Ovary (tissue), 9 donors: ENCODE results near the gene CEP78. TPM values are rescaled to one million over a fixed set of nuclear protein-coding genes. Genes with fewer than 3 reads are reported as not detected.
"Not testable (repeated sequence)": the region's sequence is repeated elsewhere in the genome, so short reads cannot be mapped to it uniquely, and the experiment has no call there.

ENCODE experiments used
- DNase-seq, 5 donors: peaks; one replicate each; pipeline ENCODE4 v3.0.0-alpha.2; 2019 to 2020
- H3K27ac ChIP-seq, 2 donors: fragments of 200-600 bp; one replicate each; pipeline versions ENCODE4 v1.5.1 to v1.8.0; 2019 to 2022
- H3K27me3 ChIP-seq: fragments of 200-600 bp; one replicate; pipeline ENCODE4 v1.8.0; 2022
- H3K36me3 ChIP-seq: fragments of 200-600 bp; sonication (generic); one replicate; pipeline ENCODE4 v1.5.1; 2019
- H3K4me1 ChIP-seq: one replicate; pipeline ENCODE4 v1.8.1; 2013; ENCODE audit warnings: mild to moderate bottlenecking, moderate library complexity; ENCODE audit not compliant: insufficient read depth
- H3K4me3 ChIP-seq: fragments of 200-600 bp; sonication (generic); one replicate; pipeline ENCODE4 v1.5.1; 2017
- H3K9me3 ChIP-seq, 2 donors: fragments of 200-600 bp in 1 of 2; sonication (generic) in 1 of 2; one replicate each; pipeline versions ENCODE4 v1.5.1 to v1.8.1; 2013 to 2019; ENCODE audit warnings: mild to moderate bottlenecking in 1 of 2, moderate library complexity in 1 of 2
- CTCF ChIP-seq, 3 donors: fragments of 450-650 bp in 2 of 3; fragments of 200-600 bp in 1 of 3; IDR thresholded peaks; one replicate each; pipeline versions ENCODE4 v1.5.1 to v1.8.0; 2016 to 2022; ENCODE audit warnings: antibody characterized with exemption in 3 of 3, mild to moderate bottlenecking in 1 of 3
- EP300 ChIP-seq: sonication (generic); formaldehyde crosslinking; IDR thresholded peaks from one replicate; pipeline ENCODE4 v1.6.1; 2017; ENCODE audit warnings: antibody characterized with exemption
- POLR2A ChIP-seq: fragments of 450-650 bp; IDR thresholded peaks from one replicate; pipeline ENCODE4 v1.6.1; 2017; ENCODE audit warnings: antibody characterized with exemption, mild to moderate bottlenecking, moderate library complexity
- WGBS, 3 donors: extraction: QIAGEN DNeasy Blood & Tissue Kit in 1 of 3; methylation state at CpG; one replicate each; pipeline versions ENCODE4 v1.1.5 to v1.1.7; 2013 to 2017; 5-methylcytosine and 5-hydroxymethylcytosine counted together
- intact Hi-C, 4 donors: fragments of 100-400 bp; cut with DNase I; formaldehyde crosslinking; loops; one replicate each; pipeline versions ENCODE4 v1.11.0 to v1.15.1; 2022 to 2023
- polyA plus RNA-seq, 2 donors: library from polyadenylated mRNA; stranded (reverse); fragments of 200-250 nt in 1 of 2; fragments of 350-450 nt in 1 of 2; fragmentation: Illumina TruSeq in 1 of 2; extraction: RNeasy Lipid Tissue Mini Kit (QIAGEN cat#74804) in 1 of 2; gene quantifications; one replicate each; pipeline ENCODE4 v1.2.3, GENCODE V29; 2013 to 2014
- total RNA-seq, 7 donors: library from RNA; depleted of rRNA in 2 of 7; stranded (reverse); fragments of >200 nt in 2 of 7; fragmentation: NEBNext Ultra II Directional in 3 of 7; extraction: Animal tissue kit (Norgen Biotek cat#: 25700) in 3 of 7; gene quantifications; one replicate each; pipeline versions ENCODE4 v1.1.0 to v1.2.4, GENCODE V29; 2016 to 2023
- donor health status: DM: no; HTN: no; CAD: no; lungs with moderate emphysema.
- donor health status: DM: no; HTN: no; CAD: no.
- donor health status: Bipolar disorder and iron deficiency.
- donor health status: DM: yes; HTN: yes; CAD: no.
- donor health status: DM: no; HTN: no; CAD: no.
- donor health status: DM: yes; HTN: yes; CAD: no.

The CEP78 gene
- total and polyA plus RNA-seq, 9 donors = 6.1 to 25.6 (median 14.4) TPM

DNA sequence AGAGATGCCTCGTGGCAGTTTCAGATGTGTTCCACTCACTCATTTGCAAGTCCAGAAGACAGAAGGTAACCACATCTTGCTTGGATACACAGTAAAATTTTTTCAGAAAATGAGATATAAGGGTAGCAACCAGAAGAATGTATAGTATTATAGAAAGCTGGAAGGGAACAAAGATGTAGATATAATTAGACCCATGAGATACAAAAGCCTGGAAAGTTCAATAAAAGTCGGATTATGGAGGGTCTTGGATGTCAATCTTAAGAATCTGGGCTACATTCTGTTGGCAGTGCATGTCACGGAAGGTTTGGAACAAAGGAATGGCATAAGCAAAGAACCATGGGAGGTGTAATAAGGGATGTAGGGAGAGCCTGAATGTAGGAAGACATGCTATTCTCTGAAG is 5.1 kb upstream of the CEP78 start:
- 79 to 86% (median 83%) methylated on average over 3 of the region's 3 CpGs for WGBS, 3 donors
- no peaks in the 10 kb centered on the region for H3K36me3 ChIP-seq
- TF ChIP-seq POLR2A (no peak), CTCF (IDR thresholded peaks at IDR 0.05) (no peak), EP300 (no peak)
- no peak for DNase-seq
- no peak overlapping the region for H3K4me3 ChIP-seq
- H3K9me3 ChIP-seq = no peaks in the 10 kb centered on the region
- peaks cover 2% of the 10 kb centered on the region for H3K4me1 ChIP-seq
- intact Hi-C loops = no loop called here
- H3K27ac ChIP-seq = no peak overlapping the region
- H3K27me3 ChIP-seq = no peaks in the 10 kb centered on the region

GRCh38 chr9:78232471-78232870 is 3.4 kb upstream of the CEP78 start:
- H3K27ac ChIP-seq, H3K9me3 ChIP-seq, H3K4me3 ChIP-seq, H3K4me1 ChIP-seq, H3K27me3 ChIP-seq, DNase-seq, intact Hi-C loops, H3K36me3 ChIP-seq: not testable (repeated sequence)
- WGBS, 3 donors = 93 to 97% (median 93%) methylated on average over 5 of the region's 5 CpGs

- H3K4me1 ChIP-seq = peaks cover 5% of the 10 kb centered on the region
- TF ChIP-seq POLR2A (no peak), CTCF (IDR thresholded peaks at IDR 0.05) (no peak), EP300 (no peak)
- no peak for DNase-seq
- H3K27me3 ChIP-seq = no peaks in the 10 kb centered on the region
- H3K27ac ChIP-seq = no peak overlapping the region
- H3K36me3 ChIP-seq = no peaks in the 10 kb centered on the region
- no peaks in the 10 kb centered on the region for H3K9me3 ChIP-seq
- intact Hi-C loops = no loop called here
- peak overlapping the region; percentile 84 for H3K4me3 ChIP-seq
- WGBS, 3 donors = 7 to 19% (median 9%) methylated on average over 7 of the region's 7 CpGs
These were observed 1.1 kb upstream of the CEP78 start for GRCh38 chr9:78234810-78235209.

DNA sequence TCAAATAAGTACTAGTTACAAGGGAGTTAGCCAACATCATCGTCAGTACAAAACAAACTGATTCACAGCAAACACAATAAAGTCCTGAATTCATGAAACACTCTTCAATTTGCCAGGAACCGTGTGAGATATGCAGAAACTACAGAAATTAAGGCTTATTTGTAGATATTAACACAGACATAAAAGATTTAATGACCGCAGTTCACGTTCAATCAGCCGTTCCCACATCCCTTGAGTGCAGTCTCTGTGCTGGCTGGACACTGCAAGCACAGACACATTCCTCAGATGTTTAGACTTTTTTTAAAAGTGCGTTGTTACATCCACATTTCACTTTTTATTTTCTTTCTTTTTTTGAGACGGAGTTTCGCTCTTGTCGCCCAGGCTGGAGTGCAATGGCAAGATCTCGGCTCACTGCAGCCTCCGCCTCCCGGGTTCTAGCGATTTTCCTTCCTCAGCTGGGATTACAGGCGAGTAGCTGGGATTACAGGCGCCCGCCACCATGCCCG is 566 bp upstream of the CEP78 start:
- WGBS, 3 donors = 0 to 1% (median 0%) methylated on average over 17 of the region's 17 CpGs
- H3K27ac ChIP-seq = peak overlapping the region; percentile 48 to 72
- no peak for DNase-seq
- H3K4me3 ChIP-seq = peak overlapping the region; percentile 84
- no peaks in the 10 kb centered on the region for H3K9me3 ChIP-seq
- TF ChIP-seq EP300 (no peak), CTCF (IDR thresholded peaks at IDR 0.05) (no peak)
- no peaks in the 10 kb centered on the region for H3K36me3 ChIP-seq
- H3K4me1 ChIP-seq = peaks cover 5% of the 10 kb centered on the region
- intact Hi-C loops = no loop called here
- no peaks in the 10 kb centered on the region for H3K27me3 ChIP-seq

GRCh38 chr9:78236551-78236910 is 656 bp downstream of the CEP78 start:
- peak overlapping the region; percentile 84 for H3K4me3 ChIP-seq
- peaks cover 5% of the 10 kb centered on the region for H3K4me1 ChIP-seq
- no peak for DNase-seq
- intact Hi-C loops = no loop called here
- no peaks in the 10 kb centered on the region for H3K27me3 ChIP-seq
- no peak for TF ChIP-seq POLR2A
- TF ChIP-seq EP300 = no peak
- WGBS, 3 donors = 3 to 5% (median 3%) methylated on average over 12 of the region's 12 CpGs
- H3K27ac ChIP-seq = peak overlapping the region; percentile 48 to 72
- H3K36me3 ChIP-seq = no peaks in the 10 kb centered on the region
- H3K9me3 ChIP-seq = no peaks in the 10 kb centered on the region
